ENCODE results near the gene SPRR1B.

The SPRR1B gene

DNA sequence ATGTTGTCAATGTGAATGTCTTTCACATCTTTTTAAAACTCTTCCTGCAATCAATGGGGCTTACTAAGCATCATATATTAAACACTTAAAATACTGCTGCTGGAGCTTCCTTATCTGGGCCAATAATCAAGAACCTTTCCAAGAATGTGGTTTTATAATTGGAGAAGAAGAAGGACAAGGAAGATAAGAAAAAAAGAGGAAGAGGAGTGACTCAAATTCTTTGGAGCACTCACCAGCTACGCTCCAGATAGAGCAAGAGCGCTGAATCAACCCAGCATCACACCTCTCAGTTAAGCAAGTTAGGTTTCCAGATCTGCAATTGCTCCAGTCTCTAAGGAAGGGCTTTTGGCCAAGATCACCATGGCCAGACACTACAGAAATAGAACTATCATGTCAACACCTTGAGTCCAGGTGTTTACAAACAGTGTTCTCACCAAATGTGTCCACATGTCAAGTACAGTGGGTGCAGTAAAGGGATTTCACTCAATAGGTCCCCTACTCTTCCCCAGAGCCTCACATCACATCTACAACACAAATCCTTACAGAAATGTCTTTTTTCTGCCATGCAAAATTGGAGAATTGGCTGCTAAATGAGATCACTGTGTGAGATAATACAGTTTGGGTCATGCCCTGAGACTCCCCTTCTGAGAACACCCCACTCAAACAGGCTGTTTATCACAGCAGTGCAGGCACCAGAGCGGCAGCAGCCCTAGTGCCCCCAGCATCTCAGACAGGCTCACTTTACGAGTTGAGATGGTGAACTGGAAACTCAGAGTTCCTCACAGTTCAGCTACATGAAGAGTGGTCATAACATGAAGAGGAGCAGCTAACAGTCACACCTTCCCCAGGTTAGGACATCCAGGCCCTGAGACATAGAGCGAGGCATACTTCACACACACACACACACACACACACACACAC lies 42.1 kb downstream of the SPRR1B start:
- H3K4me3 Mint-ChIP-seq = no peak overlapping the region
- H3K9me3 Mint-ChIP-seq = peaks cover 2% of the 10 kb centered on the region
- H3K4me1 Mint-ChIP-seq = no peaks in the 10 kb centered on the region
- TF ChIP-seq, protein P1, sequence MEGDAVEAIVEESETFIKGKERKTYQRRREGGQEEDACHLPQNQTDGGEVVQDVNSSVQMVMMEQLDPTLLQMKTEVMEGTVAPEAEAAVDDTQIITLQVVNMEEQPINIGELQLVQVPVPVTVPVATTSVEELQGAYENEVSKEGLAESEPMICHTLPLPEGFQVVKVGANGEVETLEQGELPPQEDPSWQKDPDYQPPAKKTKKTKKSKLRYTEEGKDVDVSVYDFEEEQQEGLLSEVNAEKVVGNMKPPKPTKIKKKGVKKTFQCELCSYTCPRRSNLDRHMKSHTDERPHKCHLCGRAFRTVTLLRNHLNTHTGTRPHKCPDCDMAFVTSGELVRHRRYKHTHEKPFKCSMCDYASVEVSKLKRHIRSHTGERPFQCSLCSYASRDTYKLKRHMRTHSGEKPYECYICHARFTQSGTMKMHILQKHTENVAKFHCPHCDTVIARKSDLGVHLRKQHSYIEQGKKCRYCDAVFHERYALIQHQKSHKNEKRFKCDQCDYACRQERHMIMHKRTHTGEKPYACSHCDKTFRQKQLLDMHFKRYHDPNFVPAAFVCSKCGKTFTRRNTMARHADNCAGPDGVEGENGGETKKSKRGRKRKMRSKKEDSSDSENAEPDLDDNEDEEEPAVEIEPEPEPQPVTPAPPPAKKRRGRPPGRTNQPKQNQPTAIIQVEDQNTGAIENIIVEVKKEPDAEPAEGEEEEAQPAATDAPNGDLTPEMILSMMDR (IDR thresholded peaks at IDR 0.05; ENCODE audit: unreplicated experiment in 3 of 3) = no peak
- H3K27ac Mint-ChIP-seq = no peak overlapping the region
- H3K36me3 Mint-ChIP-seq (ENCODE audit: low read depth) = no peaks in the 10 kb centered on the region
- no peaks in the 10 kb centered on the region for H3K27me3 Mint-ChIP-seq (ENCODE audit: low read depth)

GRCh38 chr1:153081736-153082135 lies 50.7 kb downstream of the SPRR1B start:
- H3K36me3 Mint-ChIP-seq (ENCODE audit: low read depth) = no peaks in the 10 kb centered on the region
- no peaks in the 10 kb centered on the region for H3K4me1 Mint-ChIP-seq
- peaks cover 8% of the 10 kb centered on the region for H3K9me3 Mint-ChIP-seq
- no peaks in the 10 kb centered on the region for H3K27me3 Mint-ChIP-seq (ENCODE audit: low read depth)
- no peak overlapping the region for H3K27ac Mint-ChIP-seq
- H3K4me3 Mint-ChIP-seq = no peak overlapping the region
- TF ChIP-seq, protein P1 (IDR thresholded peaks at IDR 0.05; ENCODE audit: unreplicated experiment in 3 of 3) = no peak
